Epithelial cell of proximal tubule (primary cell): ENCODE results near the gene RGS3. TPM values are rescaled to one million over a fixed set of nuclear protein-coding genes. Genes with fewer than 3 reads are reported as not detected.

Source experiments
- DNase-seq: peaks from one replicate; pipeline ENCODE4 v3.0.0-alpha.2; 2011; ENCODE audit warnings: low read depth
- H3K4me3 ChIP-seq: 2 replicates; pipeline ENCODE4 v1.5.1; 2011; ENCODE audit warnings: low read depth, mild to moderate bottlenecking, low read length
- total RNA-seq: library from RNA; depleted of rRNA; stranded (reverse); fragments of >200 nt; gene quantifications from 2 replicates; pipeline ENCODE4 v1.2.3, GENCODE V29; 2015
- TF ChIP-seq, protein P1 (sequence below): conservative IDR thresholded peaks from 2 replicates; pipeline ENCODE4 v1.5.1; 2012; ENCODE audit warnings: low read depth, mild to moderate bottlenecking, low read length

The RGS3 gene
- total RNA-seq, 1 donor from 2014 or later, result 79.2 TPM

GRCh38 chr9:113621980-113622379 lies 158.5 kb downstream of the RGS3 start:
- TF ChIP-seq, protein P1, sequence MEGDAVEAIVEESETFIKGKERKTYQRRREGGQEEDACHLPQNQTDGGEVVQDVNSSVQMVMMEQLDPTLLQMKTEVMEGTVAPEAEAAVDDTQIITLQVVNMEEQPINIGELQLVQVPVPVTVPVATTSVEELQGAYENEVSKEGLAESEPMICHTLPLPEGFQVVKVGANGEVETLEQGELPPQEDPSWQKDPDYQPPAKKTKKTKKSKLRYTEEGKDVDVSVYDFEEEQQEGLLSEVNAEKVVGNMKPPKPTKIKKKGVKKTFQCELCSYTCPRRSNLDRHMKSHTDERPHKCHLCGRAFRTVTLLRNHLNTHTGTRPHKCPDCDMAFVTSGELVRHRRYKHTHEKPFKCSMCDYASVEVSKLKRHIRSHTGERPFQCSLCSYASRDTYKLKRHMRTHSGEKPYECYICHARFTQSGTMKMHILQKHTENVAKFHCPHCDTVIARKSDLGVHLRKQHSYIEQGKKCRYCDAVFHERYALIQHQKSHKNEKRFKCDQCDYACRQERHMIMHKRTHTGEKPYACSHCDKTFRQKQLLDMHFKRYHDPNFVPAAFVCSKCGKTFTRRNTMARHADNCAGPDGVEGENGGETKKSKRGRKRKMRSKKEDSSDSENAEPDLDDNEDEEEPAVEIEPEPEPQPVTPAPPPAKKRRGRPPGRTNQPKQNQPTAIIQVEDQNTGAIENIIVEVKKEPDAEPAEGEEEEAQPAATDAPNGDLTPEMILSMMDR, result no peak
- H3K4me3 ChIP-seq, result no peak overlapping the region
- no peak for DNase-seq

GRCh38 chr9:113622600-113623400 lies 159.3 kb downstream of the RGS3 start:
- DNase-seq, result peak; percentile 95
- no peak overlapping the region for H3K4me3 ChIP-seq
- TF ChIP-seq, protein P1, result no peak

GRCh38 chr9:113623851-113624485 lies 160.4 kb downstream of the RGS3 start:
- no peak for DNase-seq
- TF ChIP-seq, protein P1, result no peak
- H3K4me3 ChIP-seq, result no peak overlapping the region

DNA sequence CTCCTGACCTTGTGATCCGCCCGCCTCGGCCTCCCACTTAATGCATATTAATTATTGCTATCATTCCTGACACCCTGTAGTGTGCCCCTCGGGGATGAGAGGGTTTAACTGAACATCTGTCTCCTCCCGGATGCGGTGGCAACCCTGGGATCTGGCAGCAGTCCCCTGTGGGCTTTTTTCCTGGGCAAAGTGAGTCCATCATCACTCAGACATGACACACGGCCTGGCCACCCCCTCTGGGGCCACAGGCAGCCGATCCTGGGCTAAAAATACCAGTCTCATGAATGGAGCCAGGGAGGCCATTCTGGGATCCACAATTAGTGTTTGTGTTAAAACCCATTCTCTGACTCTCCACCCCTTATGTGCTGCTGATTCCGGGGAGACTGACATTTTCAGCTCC lies 161.2 kb downstream of the RGS3 start:
- TF ChIP-seq, protein P1, result no peak
- no peak for DNase-seq
- no peak overlapping the region for H3K4me3 ChIP-seq

DNA sequence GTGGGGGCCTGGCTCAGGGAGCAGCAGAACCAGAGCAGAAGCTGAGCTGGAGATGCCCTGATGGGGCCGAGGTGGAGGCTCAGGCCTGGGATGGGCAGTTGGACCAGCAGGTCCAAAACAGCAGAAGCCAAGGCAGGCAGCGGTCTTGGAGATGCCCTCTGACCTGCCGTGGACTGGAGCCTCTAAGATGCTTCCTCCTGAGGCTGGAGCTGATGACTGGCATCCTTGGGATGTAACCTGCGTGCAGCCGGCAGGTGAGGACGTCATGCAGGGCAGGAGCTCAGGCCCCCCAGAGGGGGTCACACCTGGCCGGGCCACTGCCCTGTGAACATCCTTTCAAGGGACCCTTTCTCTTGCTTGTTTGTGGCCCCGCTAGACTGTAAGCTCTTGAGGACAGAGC lies 162.0 kb downstream of the RGS3 start:
- no peak overlapping the region for H3K4me3 ChIP-seq
- TF ChIP-seq, protein P1, result no peak

GRCh38 chr9:113626735-113627495 lies 163.4 kb downstream of the RGS3 start:
- no peak overlapping the region for H3K4me3 ChIP-seq
- TF ChIP-seq, protein P1, result no peak
- DNase-seq, result no peak

More for the DNA sequence above, 162.0 kb downstream of the RGS3 start:
- no peak for DNase-seq
